Stimulated activated CD8-positive, alpha-beta memory T cell treated with anti-CD3 and anti-CD28 coated beads, Interleukin-12 subunit alpha, Interleukin-12 subunit beta, amount 100 ng/mL, for 24 hours (primary cell): Measurements from ENCODE around the gene CMIP.
"Not testable (repeated sequence)": the region's sequence is repeated elsewhere in the genome, so short reads cannot be mapped to it uniquely, and the experiment has no call there.

Experiments
- DNase-seq: peaks from one replicate; pipeline ENCODE4 v3.0.0-alpha.2; 2020; ENCODE audit errors: extremely low read depth

The CMIP gene

DNA sequence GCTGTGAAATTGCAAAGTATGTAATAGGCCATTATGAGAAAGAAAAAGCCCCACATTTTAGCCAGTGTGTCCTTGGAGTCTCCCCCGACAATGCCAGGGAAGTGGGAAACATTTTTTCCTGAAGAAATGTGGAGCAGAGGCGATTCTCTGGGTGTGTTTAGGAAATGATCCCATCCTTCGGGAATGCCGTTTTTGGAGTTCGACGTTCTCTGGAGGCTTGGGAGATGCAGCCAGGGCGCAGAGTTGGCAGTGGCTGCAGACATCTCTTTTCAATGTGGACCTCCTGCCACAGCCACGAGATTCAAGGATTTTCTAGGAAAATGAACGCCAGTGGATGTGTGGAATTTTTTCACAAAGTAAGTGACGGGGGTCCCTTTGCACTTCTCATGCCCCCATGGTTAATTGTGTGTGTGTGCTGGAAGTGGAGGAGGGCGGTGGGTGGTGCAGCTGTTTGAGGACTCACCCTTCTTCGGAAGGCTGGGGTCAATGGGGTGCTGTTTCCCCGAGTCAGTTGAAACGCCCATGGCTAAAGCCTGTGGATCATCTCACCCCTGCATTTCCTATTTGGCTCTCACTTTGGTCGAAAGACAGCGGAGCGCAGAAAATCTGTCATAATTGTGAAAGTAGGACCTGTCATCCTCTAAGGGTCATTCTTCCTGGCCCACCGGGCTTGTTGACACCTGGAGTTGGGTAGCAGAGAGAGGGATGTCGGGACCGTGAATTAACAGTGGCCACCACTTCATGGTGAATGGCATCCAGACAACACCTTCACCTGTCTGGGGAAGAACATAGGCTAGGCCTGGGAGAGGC lies 73.2 kb downstream of the CMIP start:
- no peak for DNase-seq

DNA sequence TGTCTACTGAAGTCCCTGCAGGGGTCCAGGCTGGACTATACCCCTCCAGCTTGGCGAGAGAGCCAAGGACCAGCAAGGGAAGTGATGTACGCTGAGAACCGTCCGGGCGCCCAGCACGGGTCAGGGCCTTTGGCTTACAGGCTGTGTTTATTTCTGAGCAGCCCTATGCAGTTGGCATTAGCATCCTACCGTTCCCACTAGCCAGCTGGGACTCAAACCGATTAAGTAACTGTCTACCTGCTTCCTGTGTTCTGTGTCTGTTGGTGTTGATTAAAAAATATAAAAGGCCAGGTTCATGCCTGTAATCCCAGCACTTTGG lies 73.8 kb downstream of the CMIP start:
- DNase-seq, result no peak

DNA sequence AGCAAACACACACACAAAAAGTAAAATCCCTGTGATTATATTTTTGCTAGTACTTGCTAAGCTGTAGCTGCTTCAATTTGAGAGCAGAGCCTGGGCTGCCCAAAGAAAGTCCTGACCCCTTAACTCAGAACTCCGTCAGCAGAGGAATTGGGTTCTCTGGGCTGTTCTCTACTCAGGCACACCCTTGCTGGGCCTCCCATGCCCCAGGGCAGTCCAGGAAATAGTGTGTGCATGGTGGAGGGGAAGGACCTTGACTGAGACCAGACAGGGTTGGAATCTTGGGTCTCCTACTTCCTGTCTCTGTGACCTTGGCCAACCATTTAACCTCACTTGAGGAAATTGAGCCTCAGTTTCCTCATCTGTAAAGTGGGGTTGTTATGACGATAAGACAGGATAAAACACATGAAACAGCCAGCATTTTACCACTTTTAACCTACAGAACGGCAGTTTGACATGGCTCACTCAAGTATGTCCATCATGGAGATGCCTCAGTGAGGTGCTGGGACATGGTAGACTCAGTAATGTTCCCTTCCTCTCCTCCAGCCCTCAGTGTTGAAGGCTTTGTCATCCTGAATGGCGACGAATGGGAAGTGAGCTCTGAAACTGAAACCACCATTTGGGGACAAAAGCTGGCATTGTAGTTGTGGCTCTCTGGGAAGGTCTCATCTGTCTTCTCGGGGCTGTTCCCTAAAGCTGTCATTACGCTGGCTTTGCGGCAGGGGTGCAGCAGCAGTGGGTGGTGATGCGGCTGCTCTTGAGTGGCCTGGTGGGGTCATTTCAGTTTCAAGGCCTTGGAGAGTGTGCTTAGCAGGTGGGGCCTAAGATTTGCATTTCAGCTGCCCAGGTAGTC lies 74.9 kb downstream of the CMIP start:
- DNase-seq, result no peak

DNA sequence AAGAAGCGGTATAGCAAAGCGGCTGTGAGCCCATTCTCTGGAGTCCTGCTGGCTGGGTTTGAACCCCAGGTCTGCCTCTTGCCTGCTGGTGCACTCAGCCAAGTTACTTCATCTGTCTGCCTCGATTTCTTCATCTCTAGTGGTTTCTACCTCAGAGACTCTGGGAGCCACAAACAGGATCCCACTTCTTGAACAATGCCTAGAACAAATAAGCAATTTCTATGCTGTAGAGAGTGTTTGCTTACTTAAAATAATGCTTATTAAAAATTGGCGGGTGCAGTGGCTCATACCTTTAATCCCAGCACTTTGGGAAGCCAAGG lies 75.5 kb downstream of the CMIP start:
- no peak for DNase-seq

DNA sequence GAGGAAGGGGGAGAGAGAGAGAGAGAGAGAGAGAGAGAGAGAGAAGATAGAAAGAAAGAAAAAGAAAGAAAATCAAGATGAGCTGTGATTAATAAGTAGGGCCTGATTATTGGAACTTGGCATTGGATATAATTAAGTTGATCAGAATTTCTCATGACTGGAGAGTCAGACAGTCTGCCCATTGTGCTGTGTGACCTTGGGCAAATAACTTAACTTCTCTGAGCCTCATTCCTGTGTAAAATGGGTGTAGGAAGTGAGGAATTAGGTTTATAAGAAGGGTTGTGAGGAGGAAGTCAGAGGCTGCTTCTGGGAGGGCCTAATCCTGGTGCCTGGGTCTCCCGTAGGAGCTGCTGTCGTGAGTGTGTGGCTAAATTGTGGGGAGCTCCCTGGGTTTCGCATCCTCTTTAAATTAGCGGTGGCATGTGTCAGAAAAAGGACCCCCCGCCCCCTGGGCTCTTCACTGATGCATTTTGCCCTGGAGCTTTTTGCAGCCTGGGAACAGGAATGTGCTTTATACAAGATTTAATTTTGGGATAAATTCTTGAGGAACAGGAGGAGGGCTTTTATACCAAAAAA lies 76.0 kb downstream of the CMIP start:
- DNase-seq, result no peak

DNA sequence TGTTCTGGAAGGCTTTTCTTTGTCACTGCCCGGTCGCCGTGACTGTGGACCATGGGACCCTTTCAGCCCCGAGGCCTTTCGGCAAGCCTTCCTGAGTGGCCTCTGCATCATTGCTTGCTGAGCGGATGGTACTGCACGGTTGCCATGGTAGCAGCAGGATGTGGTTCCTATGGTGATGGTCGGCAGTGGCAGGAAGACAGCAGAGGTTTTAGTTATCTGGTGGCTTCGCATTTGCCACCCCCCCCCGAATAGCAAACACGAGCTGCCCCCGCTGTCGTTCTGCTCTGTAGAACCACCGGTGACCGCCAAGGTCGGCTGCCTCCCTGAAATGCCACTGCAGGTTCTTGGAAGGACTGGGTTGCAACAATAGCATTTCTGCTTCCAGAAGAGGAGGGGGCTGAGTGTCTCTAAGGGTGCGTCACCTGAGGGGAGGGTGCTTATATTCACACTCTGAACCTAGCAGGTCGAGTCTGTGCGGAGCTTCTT lies 76.6 kb downstream of the CMIP start:
- DNase-seq, result peak; percentile 45

DNA sequence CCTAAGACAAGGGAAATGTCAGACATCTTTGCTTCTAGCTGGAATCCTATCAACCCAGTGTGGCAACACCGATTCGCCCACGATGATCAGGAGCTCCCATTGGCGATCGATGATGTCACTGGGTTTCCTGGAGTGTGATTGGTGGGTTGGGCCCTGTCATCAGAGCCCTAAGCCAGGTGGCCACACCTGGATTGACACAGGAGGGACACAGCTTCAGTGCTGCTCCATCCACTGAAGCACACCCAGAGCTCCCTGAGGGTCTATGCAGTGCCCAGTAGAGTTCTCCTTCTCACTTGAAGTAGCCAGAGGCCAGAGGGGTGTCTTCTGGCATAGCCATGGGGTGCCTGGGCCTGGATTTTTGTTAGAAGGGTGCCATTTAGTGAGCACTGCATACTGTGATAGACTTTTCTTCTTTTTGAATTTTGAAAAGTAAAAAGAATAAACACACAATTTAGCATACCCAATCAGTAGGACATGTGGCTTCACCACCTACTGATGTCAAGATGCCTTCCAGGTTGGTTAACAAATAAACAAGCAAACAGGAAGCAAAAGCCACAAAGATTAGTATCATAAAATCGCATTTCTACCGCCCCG lies 77.6 kb downstream of the CMIP start:
- DNase-seq, result no peak

DNA sequence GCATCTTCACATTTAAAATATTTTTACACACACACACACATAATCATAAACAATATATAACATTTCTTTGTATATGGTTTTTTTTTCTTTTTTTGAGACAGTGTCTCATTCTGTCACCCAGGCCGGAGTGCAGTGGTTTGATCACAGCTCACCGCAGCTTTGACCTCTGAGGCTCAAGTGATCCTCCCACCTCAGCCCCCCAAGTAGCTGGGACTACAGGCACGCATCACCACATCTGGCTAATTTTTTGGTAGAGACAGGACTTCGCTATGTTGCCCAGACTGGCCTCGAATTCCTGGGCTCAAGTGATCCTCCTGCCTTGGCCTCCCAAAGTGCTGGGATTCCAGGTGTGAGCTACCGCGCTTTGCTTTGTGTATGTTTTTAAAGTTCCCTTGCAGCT lies 78.2 kb downstream of the CMIP start:
- DNase-seq, result not testable (repeated sequence)

DNA sequence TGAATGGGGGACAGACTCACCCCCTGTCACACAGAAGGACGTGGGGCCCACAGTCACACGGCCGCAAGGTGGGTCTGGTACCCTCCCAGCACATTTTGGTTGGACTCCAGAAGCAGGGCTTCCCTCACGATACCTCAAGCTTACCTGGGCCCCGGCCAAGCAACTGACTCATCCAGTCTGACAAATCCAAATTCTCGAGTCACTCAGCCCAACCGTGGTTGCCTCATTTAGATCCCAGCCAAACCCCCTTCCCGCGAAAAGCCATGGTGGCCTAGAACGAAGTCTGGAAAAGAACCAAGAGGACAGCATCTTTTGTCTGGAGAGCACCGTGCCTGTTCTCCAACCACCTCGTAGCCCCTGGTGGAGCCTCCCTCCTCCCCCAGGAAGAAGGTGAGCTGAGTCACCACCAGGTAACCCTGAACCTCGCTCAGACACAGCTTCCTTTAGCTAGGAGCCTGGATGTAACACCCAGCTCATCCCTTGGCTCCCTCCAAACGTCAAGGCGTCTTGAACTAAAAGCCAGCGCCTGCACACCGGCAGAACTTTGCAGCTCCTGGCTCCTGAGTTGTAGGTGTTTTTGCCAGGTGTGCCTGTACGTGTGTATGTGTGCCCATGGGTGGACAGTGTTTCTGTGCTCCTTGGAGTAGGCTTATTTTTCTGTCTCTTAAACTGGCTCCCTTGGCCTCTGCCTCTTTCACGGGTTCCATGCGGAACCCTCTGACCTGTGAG lies 78.9 kb downstream of the CMIP start:
- no peak for DNase-seq

DNA sequence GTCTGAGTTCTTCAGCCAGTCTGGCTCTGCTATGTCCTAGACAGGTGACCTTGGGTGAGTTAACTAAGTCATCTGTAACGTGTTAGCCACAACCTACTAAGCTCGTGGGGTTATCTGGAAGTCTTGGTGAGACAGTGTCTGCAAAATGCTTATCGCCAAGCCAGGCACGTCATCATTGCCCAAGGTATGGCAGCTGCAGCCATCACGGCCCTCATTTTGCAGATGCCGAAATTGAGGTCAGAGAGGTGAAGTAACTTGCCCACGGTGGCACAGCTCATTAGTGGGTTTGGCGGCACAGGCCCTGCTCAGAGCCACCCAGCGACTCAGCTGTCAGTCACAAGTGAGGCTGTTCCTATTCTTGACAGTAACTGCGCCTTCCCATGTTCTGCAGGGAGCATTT lies 79.8 kb downstream of the CMIP start:
- no peak for DNase-seq

DNA sequence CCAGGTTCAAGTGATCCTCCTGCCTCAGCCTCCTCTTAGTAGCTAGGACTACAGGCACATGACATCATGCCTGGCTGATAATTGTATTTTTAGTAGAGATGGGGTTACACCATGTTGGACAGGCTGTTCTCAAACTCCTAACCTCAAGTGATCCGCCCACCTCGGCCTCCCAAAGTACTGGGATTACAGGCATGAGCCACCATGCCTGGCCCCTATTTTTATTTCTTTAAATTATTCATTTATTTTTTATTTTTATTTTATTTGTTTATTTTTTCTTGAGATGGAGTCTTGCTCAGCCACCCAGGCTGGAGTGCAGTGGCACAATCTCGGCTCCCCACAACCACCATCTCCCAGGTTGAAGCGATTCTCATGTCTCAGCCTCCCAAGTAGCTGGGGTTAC lies 80.3 kb downstream of the CMIP start:
- not testable (repeated sequence) for DNase-seq

DNA sequence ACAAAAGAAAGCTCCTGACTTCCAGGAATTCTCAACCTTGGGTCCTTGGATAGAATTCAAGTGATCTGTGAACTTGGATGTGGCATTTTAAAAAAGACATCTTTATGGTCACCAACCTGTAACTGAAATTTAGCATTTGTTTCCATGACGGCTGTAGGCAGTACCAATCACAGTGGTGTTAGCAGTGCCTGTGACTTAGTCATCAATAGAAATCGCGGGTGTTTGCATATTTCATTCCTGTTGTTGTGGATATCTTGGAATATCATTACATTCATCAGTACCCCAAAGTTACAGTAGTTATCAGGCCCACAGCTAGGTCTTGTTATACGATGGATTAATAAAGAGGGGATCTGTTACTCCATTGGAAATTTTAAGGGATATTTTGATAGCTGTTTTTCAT lies 81.6 kb downstream of the CMIP start:
- DNase-seq, result no peak

DNA sequence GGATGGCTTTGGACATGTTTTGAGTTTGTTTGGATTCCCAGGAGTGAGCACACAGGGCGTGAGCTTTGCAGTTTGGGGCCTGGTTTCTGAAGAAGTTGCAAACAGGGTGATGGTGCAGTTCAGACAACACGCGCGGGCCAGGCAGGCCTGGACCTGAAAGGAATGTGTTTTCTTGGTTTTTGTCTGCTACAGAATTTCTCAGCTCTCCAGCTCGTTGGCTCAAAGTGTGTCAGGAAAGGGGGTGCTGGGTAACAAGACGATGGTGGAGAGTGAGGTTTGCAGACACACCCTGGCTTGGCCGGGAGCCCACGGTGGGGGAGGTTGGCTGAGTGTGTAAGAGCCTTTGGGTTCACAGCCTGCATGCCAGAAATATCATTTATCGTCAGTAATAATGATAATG lies 82.3 kb downstream of the CMIP start:
- DNase-seq, result no peak

DNA sequence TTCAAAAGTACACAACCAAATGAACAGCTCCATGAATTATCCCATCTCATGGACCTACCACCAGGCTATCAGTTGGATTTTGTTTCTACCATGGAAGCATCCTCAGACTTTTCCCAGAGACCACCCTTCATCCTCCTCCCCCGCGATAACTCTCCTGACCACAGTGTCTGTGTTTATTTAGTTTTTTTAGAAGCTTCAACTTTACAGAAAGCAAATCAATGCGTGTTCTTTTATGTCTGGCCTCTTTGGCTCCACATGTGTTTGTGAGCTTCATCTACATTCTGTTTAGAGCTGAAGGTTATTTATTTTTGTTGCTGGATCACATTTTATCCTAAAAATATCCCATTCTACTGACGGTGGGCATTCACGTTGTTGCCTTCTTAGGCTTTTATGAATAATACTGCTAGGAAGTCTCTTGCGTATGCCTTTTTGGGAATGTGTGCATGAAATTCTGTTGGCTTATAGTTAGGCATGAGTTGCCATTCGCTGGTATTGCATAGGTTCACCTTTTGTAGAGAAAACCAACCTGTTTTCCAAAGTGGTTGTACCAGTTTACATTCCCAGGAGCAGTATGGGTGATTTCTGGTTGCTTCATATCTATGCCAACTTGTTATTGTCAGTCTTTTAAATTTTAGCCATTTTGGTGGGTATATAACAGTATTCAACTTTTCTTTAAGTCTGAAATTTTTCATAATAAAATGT lies 83.0 kb downstream of the CMIP start:
- DNase-seq, result no peak

DNA sequence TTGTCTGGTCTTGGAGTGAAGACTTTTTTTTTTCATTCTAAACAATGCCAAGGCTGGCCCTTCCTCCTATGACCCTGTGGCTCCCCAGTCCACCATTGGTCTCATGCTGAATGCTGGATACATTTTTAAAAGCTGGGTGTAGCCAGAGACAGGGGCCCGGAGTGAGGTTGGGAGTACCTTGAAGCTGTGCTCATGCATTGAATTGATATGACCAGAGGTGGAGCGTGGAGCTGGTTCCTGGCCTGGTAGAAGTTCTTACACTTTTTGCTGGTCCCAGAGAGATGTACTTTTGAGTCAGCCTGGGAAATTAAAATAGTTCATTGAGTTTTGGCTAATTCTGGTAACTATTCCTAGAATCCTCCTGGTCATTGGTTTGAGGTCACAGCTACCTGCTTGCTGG lies 83.6 kb downstream of the CMIP start:
- no peak for DNase-seq

DNA sequence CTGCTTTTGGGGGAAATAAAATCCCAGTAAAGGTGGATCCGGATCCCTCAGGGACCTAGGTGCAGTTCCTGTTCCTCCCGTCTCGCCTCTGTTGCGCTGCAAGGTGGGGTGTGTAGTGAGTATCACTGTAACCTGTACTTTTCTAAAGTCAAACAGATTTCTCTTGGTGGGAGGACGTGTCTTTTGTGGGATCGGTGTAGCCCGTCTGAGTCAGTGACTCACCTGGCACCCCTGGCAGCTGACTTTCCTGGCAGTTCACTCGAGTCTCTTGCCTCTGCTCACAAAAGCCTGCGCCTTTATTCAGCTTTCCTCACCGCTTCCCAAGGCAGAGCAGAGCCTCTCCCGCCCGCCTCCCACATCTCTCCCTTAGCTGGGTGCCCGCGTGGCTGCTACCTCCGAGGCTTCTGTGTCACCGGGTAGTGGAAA lies 85.7 kb downstream of the CMIP start:
- DNase-seq, result no peak

DNA sequence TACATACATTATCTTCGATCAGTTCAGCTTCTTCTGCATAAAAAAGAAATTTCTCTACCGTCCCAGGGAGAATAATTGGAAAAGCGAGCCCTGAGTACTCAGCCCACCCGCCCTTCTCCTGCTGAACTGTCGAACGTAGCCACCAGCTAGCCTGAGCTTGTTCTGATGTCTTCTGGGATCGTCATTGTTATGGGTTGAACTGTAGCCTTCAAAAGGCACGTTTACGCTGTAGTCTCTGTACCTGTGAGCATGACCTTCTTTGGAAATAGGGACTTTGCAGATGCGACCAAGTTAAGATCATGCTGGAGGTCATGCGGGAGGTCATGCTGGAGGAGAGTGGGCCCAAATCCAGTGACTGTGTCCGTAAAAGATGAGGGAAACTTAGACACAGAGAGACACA lies 86.2 kb downstream of the CMIP start:
- DNase-seq, result no peak

DNA sequence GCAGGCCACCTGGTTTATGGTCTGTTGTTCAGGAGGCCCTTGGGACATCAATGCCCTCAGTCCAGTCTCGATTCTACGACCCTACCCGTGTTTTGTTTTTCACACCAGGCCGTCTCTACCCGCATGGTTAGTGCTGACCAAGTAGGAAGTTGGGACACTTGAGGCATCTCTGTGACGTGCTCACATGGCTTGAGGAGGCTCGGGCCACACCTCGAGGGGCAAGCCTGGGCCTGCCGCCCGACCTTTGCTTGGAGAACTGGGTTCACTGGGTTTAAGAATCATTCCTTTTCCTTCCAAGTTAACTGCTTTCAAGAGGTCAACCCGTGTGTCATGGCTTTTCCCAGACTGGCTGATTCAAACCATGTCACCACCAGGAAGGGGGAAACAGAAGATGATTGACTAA lies 86.8 kb downstream of the CMIP start:
- no peak for DNase-seq

DNA sequence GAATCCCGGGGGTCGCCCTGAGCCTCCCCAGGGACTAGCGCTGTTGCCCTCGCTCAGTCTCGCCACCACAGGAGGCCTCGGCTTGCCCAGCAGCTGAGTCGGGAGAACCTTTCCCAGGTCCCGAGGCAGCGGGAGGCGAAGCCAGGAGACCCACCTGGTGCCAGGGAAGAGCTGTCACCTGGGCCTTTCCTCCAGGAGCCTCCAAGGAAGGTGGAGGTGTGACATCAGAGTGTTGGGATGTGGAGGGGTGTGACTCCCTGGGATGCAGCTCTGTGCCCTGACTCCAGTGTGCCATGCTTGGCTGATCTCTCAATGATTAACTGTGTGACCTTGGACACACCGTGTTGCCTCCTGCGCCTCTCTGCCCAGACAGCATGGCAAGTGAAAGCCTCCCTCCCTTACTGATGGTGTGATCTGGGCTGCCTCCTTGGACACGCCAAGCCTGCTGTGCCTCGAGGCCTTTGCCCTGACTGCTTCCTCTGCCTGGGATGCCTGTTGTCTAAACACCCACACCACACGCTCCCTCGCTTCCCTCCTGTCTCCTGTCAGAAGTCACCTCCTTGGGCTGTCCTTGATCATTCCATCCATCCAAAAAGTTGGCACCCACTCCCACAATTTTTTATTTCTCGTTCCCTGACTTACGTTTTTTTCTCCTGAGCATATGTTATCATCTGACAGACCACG lies 88.0 kb downstream of the CMIP start:
- no peak for DNase-seq

DNA sequence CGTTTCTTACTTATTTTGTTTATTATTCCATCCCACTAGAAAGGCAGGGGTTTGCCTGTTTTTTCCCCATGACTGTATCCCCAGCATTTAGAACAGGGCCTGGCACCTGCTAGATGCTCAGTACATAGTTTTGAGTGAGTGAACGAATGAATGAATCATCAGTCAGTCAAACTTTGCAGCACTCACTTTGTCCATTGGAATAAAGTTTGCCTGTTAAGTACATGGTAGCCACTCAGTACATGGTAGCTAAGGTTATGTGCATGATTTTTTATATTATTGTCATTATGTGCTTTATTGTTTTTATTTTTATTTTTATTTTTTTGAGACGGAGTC lies 88.5 kb downstream of the CMIP start:
- no peak for DNase-seq
